H9 (cell line): ENCODE results near the gene NOG. TPM values are rescaled to one million over a fixed set of nuclear protein-coding genes. Genes with fewer than 3 reads are reported as not detected.

Source experiments
- DNase-seq: peaks from one replicate; pipeline ENCODE4 v3.0.0-alpha.2; 2017
- H2AFZ ChIP-seq: one replicate; pipeline ENCODE4 v1.6.1; 2013; ENCODE audit warnings: mild to moderate bottlenecking, low read length, control low read depth, moderate library complexity
- H2AK5ac ChIP-seq: 2 replicates; pipeline ENCODE4 v1.6.1; 2013; ENCODE audit warnings: low read length, control low read depth, mixed read lengths; ENCODE audit not compliant: insufficient read length
- H2BK120ac ChIP-seq: one replicate; pipeline ENCODE4 v1.6.1; 2013; ENCODE audit warnings: low read depth, mild to moderate bottlenecking, low read length, control low read depth, inconsistent platforms; ENCODE audit not compliant: poor library complexity, severe bottlenecking
- H2BK12ac ChIP-seq: 2 replicates; pipeline ENCODE4 v1.6.1; 2013; ENCODE audit warnings: low read length, control low read depth, mixed read lengths, low read depth; ENCODE audit not compliant: insufficient read length
- H2BK15ac ChIP-seq: 2 replicates; pipeline ENCODE4 v1.6.1; 2013; ENCODE audit warnings: low read depth, low read length, control low read depth
- H2BK20ac ChIP-seq: one replicate; pipeline ENCODE4 v1.6.1; 2013; ENCODE audit warnings: low read depth, mild to moderate bottlenecking, low read length, control low read depth, inconsistent platforms; ENCODE audit not compliant: poor library complexity, severe bottlenecking
- H2BK5ac ChIP-seq: 2 replicates; pipeline ENCODE4 v1.6.1; 2013; ENCODE audit warnings: low read length, control low read depth, mixed read lengths; ENCODE audit not compliant: insufficient read length
- H3K14ac ChIP-seq: 2 replicates; pipeline ENCODE4 v1.6.1; 2013; ENCODE audit warnings: low read length, control low read depth; ENCODE audit not compliant: insufficient read depth
- H3K18ac ChIP-seq: 2 replicates; pipeline ENCODE4 v1.6.1; 2013; ENCODE audit warnings: low read depth, mild to moderate bottlenecking, mixed read lengths, low read length, control low read depth; ENCODE audit not compliant: insufficient read length
- H3K23ac ChIP-seq: 2 replicates; pipeline ENCODE4 v1.6.1; 2013; ENCODE audit warnings: low read length, control low read depth, mixed read lengths, low read depth; ENCODE audit not compliant: insufficient read length
- H3K23me2 ChIP-seq: 2 replicates; pipeline ENCODE4 v1.6.1; 2013; ENCODE audit warnings: low read depth, mild to moderate bottlenecking, mixed read lengths, low read length, control low read depth; ENCODE audit not compliant: insufficient read length, poor library complexity, severe bottlenecking
- H3K27ac ChIP-seq: 2 replicates; pipeline ENCODE4 v1.5.1; 2013; ENCODE audit warnings: low read length, control low read depth, mixed read lengths, low read depth; ENCODE audit not compliant: insufficient read length
- H3K27me3 ChIP-seq: 2 replicates; pipeline ENCODE4 v1.6.1; 2013; ENCODE audit warnings: low read length, control low read depth, inconsistent platforms; ENCODE audit not compliant: insufficient read depth
- H3K4ac ChIP-seq: 2 replicates; pipeline ENCODE4 v1.6.1; 2013; ENCODE audit warnings: low read depth, mild to moderate bottlenecking, control low read depth, inconsistent platforms, low read length, moderate library complexity
- H3K4me1 ChIP-seq: 2 replicates; pipeline ENCODE4 v1.6.1; 2013; ENCODE audit warnings: low read length, control low read depth, inconsistent platforms; ENCODE audit not compliant: insufficient read depth
- H3K4me2 ChIP-seq: 2 replicates; pipeline ENCODE4 v1.6.1; 2013; ENCODE audit warnings: low read length, control low read depth, mixed read lengths; ENCODE audit not compliant: insufficient read length, insufficient read depth
- H3K56ac ChIP-seq: 2 replicates; pipeline ENCODE4 v1.6.1; 2013; ENCODE audit warnings: low read depth, mild to moderate bottlenecking, mixed read lengths, low read length, control low read depth; ENCODE audit not compliant: insufficient read length
- H3K79me1 ChIP-seq: 2 replicates; pipeline ENCODE4 v1.6.1; 2013; ENCODE audit warnings: low read depth, mild to moderate bottlenecking, moderate library complexity, low read length, control low read depth, inconsistent platforms; ENCODE audit not compliant: insufficient read depth, poor library complexity, severe bottlenecking
- H3K79me2 ChIP-seq: 2 replicates; pipeline ENCODE4 v1.6.1; 2013; ENCODE audit warnings: low read length, control low read depth, inconsistent platforms; ENCODE audit not compliant: insufficient read depth
- H3K9ac ChIP-seq: 2 replicates; pipeline ENCODE4 v1.6.1; 2013; ENCODE audit warnings: low read length, control low read depth, mixed read lengths; ENCODE audit not compliant: insufficient read length; ENCODE audit errors: extremely low read depth
- H3K9me3 ChIP-seq: one replicate; pipeline ENCODE4 v1.6.1; 2013; ENCODE audit warnings: low read depth, low read length, inconsistent platforms; ENCODE audit not compliant: control insufficient read depth
- H3T11ph ChIP-seq: one replicate; pipeline ENCODE4 v1.6.1; 2013; ENCODE audit warnings: mild to moderate bottlenecking, low read length, control low read depth, inconsistent platforms
- H4K20me1 ChIP-seq: one replicate; pipeline ENCODE4 v1.6.1; 2013; ENCODE audit not compliant: control insufficient read depth, insufficient read length, insufficient read depth
- H4K5ac ChIP-seq: 2 replicates; pipeline ENCODE4 v1.6.1; 2013; ENCODE audit warnings: low read depth, mild to moderate bottlenecking, mixed read lengths, low read length, control low read depth; ENCODE audit not compliant: insufficient read length
- H4K8ac ChIP-seq: replicated peaks from 2 replicates; pipeline ENCODE4 v1.6.1; 2013; ENCODE audit warnings: low read length, control low read depth, mixed read lengths, low read depth; ENCODE audit not compliant: insufficient read length
- H4K91ac ChIP-seq: 2 replicates; pipeline ENCODE4 v1.6.1; 2013; ENCODE audit warnings: low read depth, mild to moderate bottlenecking, moderate library complexity, mixed read lengths, low read length, control low read depth; ENCODE audit not compliant: insufficient read length
- H3K27ac Mint-ChIP-seq, 3 experiments: 2 replicates in 2 of 3; 3 replicates in 1 of 3; pipeline ENCODE4 v1.8.0; 2020 to 2021; ENCODE audit warnings: mixed read lengths in 3 of 3, mild to moderate bottlenecking in 1 of 3, moderate library complexity in 1 of 3
- H3K27me3 Mint-ChIP-seq: 2 replicates; pipeline ENCODE4 v1.8.0; 2021; ENCODE audit warnings: low read depth, mild to moderate bottlenecking, moderate library complexity, mixed read lengths
- H3K36me3 Mint-ChIP-seq, 3 experiments: 2 replicates in 2 of 3; 3 replicates in 1 of 3; pipeline ENCODE4 v1.8.0; 2020 to 2021; ENCODE audit warnings: low read depth in 3 of 3, mixed read lengths in 3 of 3; ENCODE audit not compliant: insufficient read depth in 1 of 3
- H3K4me1 Mint-ChIP-seq, 2 experiments: 2 replicates each; pipeline ENCODE4 v1.8.0; 2020; ENCODE audit warnings: mixed read lengths in 2 of 2
- H3K4me3 Mint-ChIP-seq, 2 experiments: 2 replicates in 1 of 2; 3 replicates in 1 of 2; pipeline ENCODE4 v1.8.0; 2020 to 2021; ENCODE audit warnings: mild to moderate bottlenecking in 2 of 2, mixed read lengths in 2 of 2, moderate library complexity in 1 of 2
- H3K9me3 Mint-ChIP-seq, 2 experiments: 2 replicates in 1 of 2; 3 replicates in 1 of 2; pipeline ENCODE4 v1.8.0; 2020; ENCODE audit warnings: mild to moderate bottlenecking in 2 of 2, mixed read lengths in 2 of 2, moderate library complexity in 1 of 2
- WGBS: extraction: QIAGEN DNeasy Blood & Tissue Kit; methylation state at CpG from one replicate; pipeline ENCODE4 v1.1.7; 2013; ENCODE audit warnings: missing lambda C conversion rate, low lambda C conversion rate, mixed read lengths; ENCODE audit not compliant: insufficient read length; ENCODE audit errors: extremely low coverage; 5-methylcytosine and 5-hydroxymethylcytosine counted together
- total RNA-seq: library from RNA; stranded (reverse); gene quantifications from 2 replicates; pipeline ENCODE4 v1.2.1, GENCODE V29; 2021
- TF ChIP-seq, protein P1 (sequence below): fragments of 200-600 bp; sonication (generic); conservative IDR thresholded peaks from 3 replicates; pipeline ENCODE4 v1.8.0; 2021; ENCODE audit warnings: antibody characterized with exemption, mild to moderate bottlenecking

NOG gene
- total RNA-seq, 1 experiment from 2014 or later = not detected

DNA sequence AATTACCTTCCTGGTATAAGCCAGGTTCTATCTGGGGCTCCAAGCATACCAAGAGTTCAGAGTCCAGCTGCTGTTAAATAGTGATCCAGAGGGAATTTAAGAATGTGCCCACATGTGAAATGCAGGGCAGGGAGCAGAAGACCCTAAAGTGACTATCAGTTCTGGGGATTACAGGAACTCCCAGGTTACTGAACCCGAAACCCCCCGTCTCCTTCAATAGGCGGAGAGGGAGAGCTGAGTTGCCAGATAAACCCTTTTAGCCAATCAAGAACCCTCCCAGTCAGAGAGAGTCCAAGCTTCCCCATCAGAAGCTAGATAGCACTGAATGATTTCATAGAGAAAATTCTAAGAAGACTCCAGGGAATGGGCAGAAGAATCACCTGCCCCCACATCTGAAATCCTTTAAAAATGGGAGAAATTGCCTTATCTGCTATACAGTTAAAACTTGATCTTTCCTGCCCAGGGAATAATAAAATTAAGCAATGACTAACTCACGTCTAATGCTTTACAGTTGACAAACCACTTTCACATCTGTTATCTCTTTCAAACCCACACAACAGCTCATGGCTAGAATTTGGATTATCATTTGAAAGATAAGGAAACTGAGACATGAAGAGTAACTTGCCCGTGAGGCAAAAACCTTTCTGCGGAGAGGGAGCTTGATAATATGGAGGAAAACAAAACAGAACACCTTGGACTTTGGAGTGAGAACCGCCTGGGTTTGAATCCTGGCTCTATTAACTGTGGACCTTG lies 10.2 kb downstream of the NOG start:
- H2BK120ac ChIP-seq = no peak overlapping the region
- H3K27me3 ChIP-seq = no peaks in the 10 kb centered on the region
- no peak overlapping the region for H2BK15ac ChIP-seq
- no peak overlapping the region for H3K27ac ChIP-seq
- TF ChIP-seq, protein P1, sequence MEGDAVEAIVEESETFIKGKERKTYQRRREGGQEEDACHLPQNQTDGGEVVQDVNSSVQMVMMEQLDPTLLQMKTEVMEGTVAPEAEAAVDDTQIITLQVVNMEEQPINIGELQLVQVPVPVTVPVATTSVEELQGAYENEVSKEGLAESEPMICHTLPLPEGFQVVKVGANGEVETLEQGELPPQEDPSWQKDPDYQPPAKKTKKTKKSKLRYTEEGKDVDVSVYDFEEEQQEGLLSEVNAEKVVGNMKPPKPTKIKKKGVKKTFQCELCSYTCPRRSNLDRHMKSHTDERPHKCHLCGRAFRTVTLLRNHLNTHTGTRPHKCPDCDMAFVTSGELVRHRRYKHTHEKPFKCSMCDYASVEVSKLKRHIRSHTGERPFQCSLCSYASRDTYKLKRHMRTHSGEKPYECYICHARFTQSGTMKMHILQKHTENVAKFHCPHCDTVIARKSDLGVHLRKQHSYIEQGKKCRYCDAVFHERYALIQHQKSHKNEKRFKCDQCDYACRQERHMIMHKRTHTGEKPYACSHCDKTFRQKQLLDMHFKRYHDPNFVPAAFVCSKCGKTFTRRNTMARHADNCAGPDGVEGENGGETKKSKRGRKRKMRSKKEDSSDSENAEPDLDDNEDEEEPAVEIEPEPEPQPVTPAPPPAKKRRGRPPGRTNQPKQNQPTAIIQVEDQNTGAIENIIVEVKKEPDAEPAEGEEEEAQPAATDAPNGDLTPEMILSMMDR = no peak
- peaks cover 4 to 5% of the 10 kb centered on the region in 2 experiments; a peak in 3 of 4 replicates for H3K4me1 Mint-ChIP-seq
- DNase-seq = no peak
- H4K91ac ChIP-seq = no peak overlapping the region
- H2BK20ac ChIP-seq = no peak overlapping the region
- no peak overlapping the region for H3K18ac ChIP-seq
- H3T11ph ChIP-seq = no peak overlapping the region
- H3K4me3 Mint-ChIP-seq = no peak overlapping the region
- no peaks in the 10 kb centered on the region for H3K23me2 ChIP-seq
- no peak overlapping the region for H3K27ac Mint-ChIP-seq
- H4K8ac ChIP-seq = no peak overlapping the region
- H3K4me2 ChIP-seq = no peak overlapping the region
- no peak overlapping the region for H2AFZ ChIP-seq
- no peak overlapping the region for H3K56ac ChIP-seq
- H4K5ac ChIP-seq = no peak overlapping the region
- no peak overlapping the region for H2AK5ac ChIP-seq
- H3K14ac ChIP-seq = no peak overlapping the region
- no peak overlapping the region for H3K4ac ChIP-seq
- no peaks in the 10 kb centered on the region for H3K9me3 Mint-ChIP-seq
- H2BK12ac ChIP-seq = no peak overlapping the region
- H3K4me1 ChIP-seq = no peaks in the 10 kb centered on the region
- H3K23ac ChIP-seq = no peak overlapping the region
- no peaks in the 10 kb centered on the region for H3K36me3 Mint-ChIP-seq
- no peak overlapping the region for H3K9ac ChIP-seq
- H3K27me3 Mint-ChIP-seq = peaks cover 69% of the 10 kb centered on the region
- WGBS = no CpG with 5 or more reads among the region's 7 CpGs
- no peak overlapping the region for H2BK5ac ChIP-seq
- no peaks in the 10 kb centered on the region for H3K79me1 ChIP-seq
- H3K9me3 ChIP-seq = no peaks in the 10 kb centered on the region
- H4K20me1 ChIP-seq = no peaks in the 10 kb centered on the region
- H3K79me2 ChIP-seq = no peaks in the 10 kb centered on the region
